ENCODE data around the gene SALL4.
"Not testable (repeated sequence)": the region's sequence is repeated elsewhere in the genome, so short reads cannot be mapped to it uniquely, and the experiment has no call there.

SALL4 gene

DNA sequence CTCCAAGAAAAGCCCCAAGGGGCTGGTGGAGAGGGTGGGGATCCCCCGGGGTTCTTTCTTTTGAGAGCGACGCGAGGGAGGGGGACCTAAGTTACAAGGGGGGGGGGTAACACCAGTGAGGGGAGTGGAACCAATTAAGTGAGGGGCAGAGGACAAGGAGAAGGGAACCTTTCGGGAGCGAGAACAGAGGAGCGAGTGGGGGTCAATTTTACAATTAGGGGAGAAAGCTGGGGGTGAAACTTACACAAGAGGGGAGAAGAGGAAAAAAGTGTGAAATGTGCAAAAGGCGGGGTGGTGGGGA lies 548 bp downstream of the SALL4 start:
- DNase-seq (ENCODE audit: low read depth, low spot score), result no peak

DNA sequence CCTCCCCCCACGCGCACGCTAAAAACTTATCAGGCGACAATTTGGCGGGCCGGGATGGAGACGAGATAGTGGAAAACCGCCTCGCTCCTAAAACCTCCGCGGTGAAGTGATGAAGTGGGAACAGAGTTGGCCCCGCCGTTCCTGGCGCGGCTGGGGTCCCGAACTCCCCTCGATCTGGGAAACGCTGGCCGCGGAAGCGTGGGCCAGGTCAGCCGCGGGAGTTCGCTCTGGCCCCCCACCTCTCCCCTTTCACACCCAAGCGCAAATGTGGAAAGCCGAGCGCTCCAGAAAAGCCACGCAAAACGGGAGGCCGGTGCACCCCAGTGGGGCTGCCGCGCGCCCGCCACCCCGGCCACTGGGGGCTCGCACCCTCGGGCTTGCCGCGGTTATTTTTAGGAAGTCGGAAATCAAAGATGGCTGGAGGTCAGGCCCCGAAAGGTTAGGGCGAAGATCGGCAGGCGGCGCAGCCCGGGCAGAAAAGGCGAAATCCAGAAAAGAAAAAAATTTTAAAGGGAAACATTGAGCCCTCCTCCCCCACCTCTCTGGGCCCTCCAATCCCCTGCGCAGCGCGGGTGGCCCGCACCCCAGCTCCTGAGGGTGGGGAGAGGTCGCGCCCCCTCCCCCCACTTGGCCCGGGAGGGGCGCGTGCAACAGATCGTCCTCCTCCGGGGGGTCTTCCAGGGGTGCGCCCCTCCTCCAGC lies 1.0 kb downstream of the SALL4 start:
- DNase-seq (ENCODE audit: low read depth, low spot score), result no peak

DNA sequence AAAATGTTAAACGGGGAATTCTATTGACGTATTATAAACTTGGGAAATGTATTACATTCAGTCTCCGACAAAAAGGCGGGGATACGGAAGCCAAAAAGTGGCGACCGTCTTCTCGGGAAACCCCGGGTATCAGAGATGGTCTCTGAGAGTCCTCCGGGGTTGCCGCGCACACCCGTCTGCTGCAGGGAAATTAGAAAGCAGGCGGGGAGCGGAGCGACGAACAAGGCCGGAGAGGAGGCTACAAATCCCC lies 1.5 kb downstream of the SALL4 start:
- no peak for DNase-seq (ENCODE audit: low read depth, low spot score)

DNA sequence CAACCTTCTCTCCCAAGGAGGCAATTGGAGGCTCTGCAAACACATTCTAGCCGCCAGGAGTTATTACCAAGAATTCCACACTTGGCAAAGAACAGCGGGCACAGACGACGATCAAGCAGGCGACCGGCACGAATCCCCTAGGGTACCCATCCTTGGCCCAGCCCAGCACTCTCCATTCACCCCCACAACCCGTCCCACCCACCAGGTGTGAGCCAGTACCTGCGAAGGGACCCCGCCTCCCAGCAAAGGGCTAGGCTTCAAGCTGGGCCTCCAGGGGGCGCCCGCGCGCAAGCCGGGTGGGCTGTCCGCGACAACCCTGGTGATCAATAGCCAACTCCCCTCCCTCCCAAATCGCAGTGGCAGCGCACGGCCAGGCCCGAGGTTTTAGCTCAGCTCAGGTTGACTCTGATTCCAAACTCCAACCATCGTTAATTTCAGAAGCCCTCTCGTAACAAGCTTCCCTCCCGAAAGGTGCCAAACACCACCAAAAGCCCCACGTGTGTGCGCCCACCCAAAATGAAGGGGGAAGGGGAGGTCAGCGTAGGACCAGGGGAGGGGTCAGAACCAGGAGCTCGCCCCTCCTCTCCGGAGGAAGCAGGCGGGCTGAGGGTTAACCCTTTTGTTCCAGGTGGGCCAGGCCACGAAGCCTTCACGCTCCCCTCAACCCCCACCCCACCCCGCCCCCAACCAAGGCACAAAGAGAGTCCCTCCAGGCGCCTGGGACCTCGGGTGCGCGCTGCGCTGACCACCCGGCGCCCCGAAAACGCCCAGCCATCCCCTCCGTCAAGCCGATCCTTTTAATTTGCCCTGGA lies 2.1 kb downstream of the SALL4 start:
- no peak for DNase-seq (ENCODE audit: low read depth, low spot score)

DNA sequence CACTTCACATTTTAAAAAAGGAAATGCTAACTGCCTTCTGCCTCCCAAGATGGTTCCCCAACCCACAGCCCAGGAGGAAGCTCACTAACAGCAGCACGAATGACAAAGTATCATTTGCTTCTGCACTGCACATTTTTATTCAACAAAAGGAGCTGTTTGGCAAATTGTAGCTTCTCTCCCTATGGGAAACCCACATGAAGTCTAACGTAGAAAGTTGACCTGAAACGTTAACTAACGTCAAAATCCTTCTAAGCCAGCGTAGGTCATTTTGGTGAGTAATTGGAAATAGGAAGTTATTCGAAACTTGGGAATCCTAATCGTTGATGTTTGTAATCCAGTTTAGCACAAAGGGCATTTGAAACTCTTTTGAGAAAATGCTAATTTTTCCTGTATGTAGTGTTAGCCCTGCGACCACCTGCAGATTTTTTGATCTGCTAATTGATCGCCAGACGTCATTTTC lies 2.9 kb downstream of the SALL4 start:
- no peak for DNase-seq (ENCODE audit: low read depth, low spot score)

DNA sequence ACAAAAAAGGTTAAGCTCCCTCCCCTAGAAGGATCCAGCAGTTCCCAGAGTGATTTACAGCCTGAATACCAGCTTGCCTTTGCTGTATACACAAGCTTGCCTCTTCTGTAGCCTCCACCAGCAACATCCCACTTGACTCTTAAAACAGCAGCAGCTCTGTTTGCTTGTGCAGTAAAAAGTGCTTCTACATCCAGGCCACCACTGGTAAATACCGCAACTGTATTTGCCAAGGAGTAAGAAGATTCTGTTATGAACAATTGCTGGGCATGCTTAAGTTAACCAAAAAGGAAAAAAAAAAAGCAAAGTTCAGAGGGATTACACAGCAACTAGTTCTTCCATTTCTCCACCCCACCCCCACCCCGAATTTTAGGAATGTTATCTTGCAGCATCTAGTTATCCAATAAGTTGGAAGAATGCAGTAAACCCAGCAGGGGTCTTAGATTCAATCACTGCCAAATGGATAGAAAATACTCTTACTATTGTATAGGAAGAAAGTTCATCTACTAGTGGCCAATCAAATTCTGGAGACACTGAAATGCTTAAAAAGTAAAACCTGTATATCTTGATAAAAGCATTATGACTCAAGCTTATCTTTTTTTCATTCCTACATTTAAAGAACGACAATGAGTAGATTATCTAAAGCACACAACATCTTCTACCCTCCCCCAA lies 4.8 kb downstream of the SALL4 start:
- DNase-seq (ENCODE audit: low read depth, low spot score), result no peak

DNA sequence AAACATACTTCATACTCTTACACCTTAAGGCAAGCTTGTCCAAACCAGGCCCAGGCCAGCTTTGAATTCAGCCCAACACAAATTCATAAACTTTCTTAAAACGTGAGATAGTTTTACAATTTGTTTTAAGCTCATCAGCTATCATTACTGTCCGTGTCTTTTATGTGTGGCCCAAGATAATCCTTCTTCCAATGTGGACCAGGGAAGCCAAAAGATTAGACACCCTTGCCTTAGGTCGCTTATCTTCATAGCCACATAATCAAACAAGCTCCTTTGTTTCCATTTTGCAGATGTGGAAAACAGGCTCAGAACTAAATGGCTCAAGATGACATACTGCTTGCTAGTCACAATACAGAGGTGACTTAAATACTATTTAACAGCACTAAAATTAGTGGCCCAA lies 6.0 kb downstream of the SALL4 start:
- no peak for DNase-seq (ENCODE audit: low read depth, low spot score)

DNA sequence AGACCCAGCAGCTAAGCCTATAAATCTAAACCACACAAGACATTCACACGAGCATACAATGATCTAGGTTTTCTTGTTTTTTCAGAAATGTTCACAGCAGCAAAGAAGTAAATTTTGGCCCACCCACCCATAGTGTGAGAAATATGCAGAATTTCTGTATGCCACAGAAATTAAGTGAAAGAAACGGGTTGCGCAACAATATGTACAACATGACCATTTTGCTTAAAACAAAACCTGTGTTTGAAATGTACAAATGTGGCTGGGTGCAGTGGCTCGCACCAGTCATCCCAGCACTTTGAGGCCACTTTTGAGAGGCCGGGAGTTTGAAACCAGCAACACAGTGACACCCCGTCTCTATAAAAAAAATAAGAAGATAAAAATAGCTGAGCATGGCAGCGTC lies 9.4 kb downstream of the SALL4 start:
- DNase-seq (ENCODE audit: low read depth, low spot score), result no peak

DNA sequence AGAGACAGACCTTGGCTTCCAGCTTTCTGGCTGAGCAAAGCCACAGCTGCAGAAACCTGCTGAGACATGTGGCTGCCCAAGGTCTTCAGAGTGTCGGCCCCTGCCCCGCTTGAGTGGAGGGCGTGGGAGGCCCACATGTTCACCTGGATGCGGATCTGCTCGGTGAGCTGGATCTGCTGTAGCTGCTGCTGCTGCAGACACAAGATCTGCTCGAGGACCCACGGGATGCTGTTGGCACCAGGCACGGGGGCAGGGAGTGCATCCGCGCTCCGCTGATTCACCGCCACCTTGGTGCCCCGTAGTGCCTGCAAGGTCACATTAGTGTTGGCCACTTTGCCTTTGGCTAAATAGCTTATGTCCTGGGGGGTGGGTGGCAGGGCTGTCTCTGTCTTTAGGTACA lies 10.7 kb downstream of the SALL4 start:
- no peak for DNase-seq (ENCODE audit: low read depth, low spot score)

DNA sequence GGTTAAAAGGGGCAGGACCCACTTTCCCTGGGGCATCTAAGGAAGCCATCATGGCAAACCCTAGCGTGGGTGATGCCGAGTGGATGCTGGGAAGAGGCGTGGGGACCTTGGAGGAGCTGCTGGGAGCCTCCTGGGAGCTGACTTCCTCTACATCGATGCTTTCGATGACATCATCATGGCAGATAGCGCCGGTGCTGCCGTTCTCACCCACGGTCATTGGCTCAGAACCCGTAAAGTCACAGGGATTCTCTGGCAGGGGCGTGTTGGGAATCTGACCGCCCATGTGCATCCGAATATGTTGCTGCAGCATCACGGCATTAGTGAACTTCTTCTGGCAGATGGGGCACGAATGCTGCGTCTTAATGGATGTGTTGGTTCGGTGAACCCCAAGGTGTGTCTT lies 12.1 kb downstream of the SALL4 start:
- DNase-seq (ENCODE audit: low read depth, low spot score), result no peak

DNA sequence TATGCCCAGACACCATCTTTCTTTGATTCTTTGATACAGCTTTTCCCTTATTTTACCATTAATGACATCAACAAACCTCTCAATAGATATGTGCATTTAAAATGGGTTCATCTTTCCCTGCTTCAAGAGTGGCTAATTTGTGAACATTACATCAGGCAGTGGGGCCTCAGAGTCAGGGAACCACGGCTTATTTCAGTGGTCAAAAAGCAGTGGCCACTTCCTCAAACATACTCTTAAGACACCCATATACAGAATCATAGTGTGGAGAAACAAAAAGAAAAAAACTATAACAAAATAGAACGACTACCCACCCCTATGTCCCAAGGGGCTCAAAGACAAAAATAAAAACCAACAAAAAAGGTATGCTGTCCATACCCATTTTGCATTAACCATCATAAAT lies 12.9 kb downstream of the SALL4 start:
- DNase-seq (ENCODE audit: low read depth, low spot score), result no peak

DNA sequence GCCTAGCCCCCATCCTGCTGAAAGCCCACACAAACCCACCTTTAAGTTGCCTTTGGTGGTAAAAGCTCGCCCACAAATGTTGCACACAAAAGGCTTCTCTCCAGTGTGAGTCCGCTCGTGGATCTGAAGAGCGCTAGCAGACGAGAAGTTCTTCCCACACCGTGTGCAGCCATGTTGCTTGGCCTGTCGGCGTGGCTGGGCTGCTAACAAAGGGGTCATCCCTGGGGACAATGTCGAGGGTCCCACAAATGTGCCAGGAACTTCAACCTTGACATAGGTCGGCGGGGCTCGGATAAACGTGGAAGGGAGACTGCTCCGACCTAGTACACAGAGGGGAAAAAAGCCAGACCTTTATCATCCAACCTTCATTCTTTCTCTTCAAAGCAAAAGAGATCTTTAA lies 13.5 kb downstream of the SALL4 start:
- no peak for DNase-seq (ENCODE audit: low read depth, low spot score)

DNA sequence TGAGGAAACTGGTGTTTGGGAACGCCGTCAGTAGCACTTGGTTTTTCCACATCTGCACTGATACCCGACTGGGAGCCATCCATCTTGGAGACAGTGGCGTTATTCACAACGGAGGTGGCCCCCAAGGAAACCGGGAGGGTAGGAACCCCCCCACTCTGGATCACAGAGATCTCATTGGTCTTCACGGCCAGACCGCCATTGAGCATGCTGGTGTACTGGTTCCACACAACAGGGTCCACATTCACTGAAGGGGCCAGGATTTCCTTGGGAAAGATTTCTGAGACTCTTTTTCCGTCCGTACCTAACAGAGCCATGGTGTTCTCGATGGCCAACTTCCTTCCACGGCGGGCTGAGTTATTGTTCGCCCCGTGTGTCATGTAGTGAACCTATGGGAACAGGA lies 18.0 kb downstream of the SALL4 start:
- DNase-seq (ENCODE audit: low read depth, low spot score), result no peak

DNA sequence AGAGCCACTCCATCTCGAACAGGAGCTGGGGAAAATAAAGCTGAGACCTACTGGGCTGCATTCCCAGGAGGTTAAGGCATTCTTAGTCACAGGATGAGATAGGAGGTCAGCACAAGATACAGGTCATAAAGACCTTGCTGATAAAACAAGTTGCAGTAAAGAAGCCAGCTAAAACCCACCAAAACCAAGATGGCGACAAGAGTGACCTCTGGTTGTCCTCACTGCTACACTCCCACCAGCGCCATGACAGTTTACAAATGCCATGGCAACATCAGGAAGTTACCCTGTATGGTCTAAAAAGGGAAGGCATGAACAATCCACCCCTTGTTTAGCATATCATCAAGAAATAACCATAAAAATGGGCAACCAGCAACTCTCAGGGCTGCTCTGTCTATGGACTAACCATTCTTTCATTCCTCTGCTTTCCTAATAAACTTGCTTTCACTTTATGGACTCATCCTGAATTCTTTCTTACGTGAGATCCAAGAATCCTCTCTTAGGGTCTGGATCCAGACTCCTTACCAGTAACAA lies 24.0 kb downstream of the SALL4 start:
- DNase-seq (ENCODE audit: low read depth, low spot score), result not testable (repeated sequence)

DNA sequence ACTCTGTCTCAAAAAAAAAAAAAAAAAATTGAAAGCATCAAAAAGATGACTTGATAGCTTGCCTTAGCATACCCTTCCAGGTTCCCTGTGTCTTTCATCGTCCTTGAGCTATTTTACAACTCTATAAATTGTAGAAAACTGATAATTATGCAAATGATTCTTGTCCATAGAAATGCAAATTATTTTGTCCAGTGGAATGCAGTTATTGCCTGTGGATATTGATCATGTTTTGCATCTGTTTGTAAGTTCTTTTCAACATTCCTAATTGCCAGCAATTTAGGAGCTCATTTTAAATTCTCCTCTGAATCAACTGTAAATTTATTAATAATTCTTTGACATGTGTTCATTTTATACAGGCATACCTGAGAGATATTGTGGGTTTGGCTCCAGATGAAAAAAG lies 27.1 kb downstream of the SALL4 start:
- no peak for DNase-seq (ENCODE audit: low read depth, low spot score)

DNA sequence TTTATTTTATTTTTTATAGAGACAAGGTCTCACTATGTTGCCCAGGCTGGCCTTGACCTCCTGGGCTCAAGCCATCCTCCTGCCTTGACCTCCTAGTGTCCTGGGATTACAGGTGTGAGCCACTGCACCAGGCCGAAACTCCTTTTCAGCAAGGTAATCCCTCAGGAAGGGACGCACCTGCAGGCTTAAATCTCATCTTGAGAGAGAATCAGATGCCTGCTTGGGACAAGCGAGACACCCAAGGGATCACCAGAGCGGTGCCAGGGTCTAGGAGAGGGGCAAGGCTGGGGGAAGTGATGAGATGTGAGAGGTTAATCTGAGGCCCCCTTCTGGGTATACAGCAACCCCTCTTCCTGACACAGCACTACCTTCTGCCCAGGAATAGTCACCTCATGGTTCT lies 30.1 kb downstream of the SALL4 start:
- no peak for DNase-seq (ENCODE audit: low read depth, low spot score)

DNA sequence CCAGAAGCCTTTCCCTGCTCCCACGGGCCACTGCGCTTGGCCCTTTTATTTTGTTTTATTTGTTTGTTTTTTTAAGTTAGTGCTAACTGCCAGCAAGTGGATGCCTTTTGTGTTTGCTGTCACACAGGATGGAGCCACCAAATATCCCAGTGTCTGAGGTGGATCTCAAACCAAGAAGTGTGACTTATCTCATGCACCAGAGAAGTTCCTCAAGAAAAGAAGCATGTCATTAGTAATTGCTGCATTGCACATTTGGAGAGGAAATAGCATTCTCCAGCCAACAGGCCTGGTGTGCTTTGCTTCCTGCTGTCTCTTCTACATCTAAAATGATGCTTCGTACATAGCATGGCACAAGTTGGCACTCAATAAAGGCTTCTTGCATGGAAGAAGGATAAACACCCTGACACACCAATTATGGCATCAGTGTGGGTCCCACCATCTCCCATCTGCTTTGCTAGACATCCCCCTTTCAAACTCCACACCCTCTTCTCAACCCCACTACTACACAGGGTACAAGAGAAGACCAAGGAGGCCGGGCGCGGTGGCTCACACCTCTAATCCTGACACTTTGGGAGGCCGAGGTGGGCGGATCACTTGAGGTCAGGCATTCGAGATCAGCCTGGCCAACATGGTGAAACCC lies 32.2 kb downstream of the SALL4 start:
- DNase-seq (ENCODE audit: low read depth, low spot score), result no peak

DNA sequence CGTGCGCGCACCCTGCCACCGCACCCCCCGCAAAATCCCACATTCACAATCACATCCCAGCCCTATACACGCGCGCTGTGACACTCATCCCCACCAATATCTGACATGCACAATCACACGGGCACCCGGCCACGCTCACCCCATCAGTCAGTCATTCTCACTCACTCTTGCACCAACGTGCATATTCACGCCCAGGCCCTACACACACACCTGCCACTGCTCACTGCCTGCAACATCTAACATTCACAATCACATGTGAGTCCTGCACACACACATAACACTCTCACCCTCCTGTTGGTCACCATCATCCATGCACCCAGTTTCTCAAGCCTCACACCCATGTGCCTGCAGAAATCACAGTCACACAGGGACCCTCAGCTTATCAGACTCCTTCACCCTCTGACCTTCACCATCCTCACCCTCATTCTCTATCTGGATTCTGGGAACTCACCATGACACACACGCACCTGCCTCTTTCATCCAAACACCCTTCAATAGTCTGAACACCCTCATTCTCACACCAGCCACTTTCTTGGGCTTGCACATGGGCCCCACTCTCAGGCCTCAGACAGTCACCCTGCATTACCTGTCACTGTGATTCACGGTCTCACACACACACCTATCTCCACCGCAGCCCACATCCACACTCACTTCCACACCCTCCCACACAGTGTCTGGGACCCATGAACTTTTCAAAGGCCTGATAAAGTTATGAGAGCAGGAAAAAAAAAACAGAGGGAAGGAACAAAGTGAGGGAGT lies 33.4 kb downstream of the SALL4 start:
- no peak for DNase-seq (ENCODE audit: low read depth, low spot score)

DNA sequence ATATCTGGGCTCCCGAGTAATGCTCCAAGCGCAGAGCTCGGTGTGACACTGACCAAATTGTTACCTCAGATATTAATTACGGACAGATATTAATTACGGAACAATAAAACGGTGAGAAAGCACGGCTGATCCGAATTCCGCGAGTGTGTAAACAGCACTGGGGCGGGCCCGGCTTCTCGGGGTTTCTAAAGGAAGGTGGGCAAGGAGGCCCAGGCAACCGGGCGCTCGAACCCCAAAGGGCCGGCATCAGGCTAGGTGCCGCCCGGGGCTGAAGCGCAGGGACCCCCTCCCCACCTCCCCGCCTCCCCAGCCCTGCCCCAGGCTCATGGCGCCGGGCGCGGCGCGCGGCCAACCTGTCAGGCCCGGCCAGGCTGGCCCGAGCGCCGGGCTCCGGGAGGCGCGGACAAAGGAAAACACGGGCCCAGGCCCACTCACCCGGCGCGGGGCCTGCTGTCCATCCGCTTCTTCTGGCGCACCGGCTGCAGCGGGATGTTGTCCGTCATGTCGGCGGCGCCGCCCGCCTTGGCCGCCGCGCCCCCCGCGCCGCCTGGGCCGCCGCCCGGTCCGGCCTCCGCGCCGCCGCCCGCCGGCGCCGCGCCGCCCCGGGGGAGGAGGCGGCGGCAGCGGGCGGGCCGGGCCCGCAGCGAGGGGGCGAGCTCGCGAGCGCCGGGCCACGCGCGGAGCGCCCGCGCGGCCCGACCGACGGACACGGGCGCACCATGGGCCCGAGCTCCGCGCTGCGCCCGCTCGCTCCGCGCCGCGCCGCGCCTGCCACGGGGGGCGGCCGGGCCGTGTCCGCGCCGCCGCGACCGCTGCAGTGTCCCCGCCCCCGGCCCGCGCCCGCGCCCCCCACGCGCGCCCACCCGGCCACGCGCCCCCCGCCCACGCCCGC lies 34.2 kb downstream of the SALL4 start, which contains the start of gene ATP9A:
Gene ATP9A, minus strand, starts transcription at position 524 of the 892 bp plus-strand sequence. Its CDS starts 21 bp downstream, at position 503.
- no peak for DNase-seq (ENCODE audit: low read depth, low spot score)
